ENCODE measurements around the gene SLC6A18. TPM values are rescaled to one million over a fixed set of nuclear protein-coding genes. Genes with fewer than 3 reads are reported as not detected.
A peak's percentile ranks its signal among the peaks of the same experiment; 100 is the strongest.

The SLC6A18 gene
- total and polyA plus RNA-seq, 2 of the 13 experiments (the other 11 are each of a cell fraction or from before 2014, with no cell fraction given): not detected

- peak; percentile 76 for TF ChIP-seq HOXA3 (CRISPR knock-in tag; IDR thresholded peaks at IDR 0.05)
- no peak for TF ChIP-seq ATF7 (IDR thresholded peaks at IDR 0.05)
- TF ChIP-seq ATF7 (CRISPR knock-in tag; IDR thresholded peaks at IDR 0.05): 0 out of 2 replicates have a peak, but pooled peaks have one; percentile 14
- TF ChIP-seq ZNF414 (CRISPR knock-in tag; IDR thresholded peaks at IDR 0.05): no peak
- no peak for TF ChIP-seq HNF1A (IDR thresholded peaks at IDR 0.05; ENCODE audit: low read depth)
- peak; percentile 3; the same call in 1 of the 2 replicates for TF ChIP-seq HNF1A (CRISPR knock-in tag; IDR thresholded peaks at IDR 0.05; ENCODE audit: borderline replicate concordance)
- no peak for TF ChIP-seq ZBTB10 (CRISPR knock-in tag; IDR thresholded peaks at IDR 0.05; ENCODE audit: borderline replicate concordance)
- TF ChIP-seq UBTF (CRISPR knock-in tag; IDR thresholded peaks at IDR 0.05): peak; percentile 55
- TF ChIP-seq NFIC (IDR thresholded peaks at IDR 0.05; ENCODE audit: low read length): no peak
- no peak for TF ChIP-seq CEBPZ (IDR thresholded peaks at IDR 0.05; ENCODE audit: low read length)
- TF ChIP-seq ETV5 (CRISPR knock-in tag; IDR thresholded peaks at IDR 0.05; ENCODE audit: borderline replicate concordance): no peak
- peak; percentile 54; the same call in 1 of the 2 replicates for TF ChIP-seq ZMYM3 (CRISPR knock-in tag; IDR thresholded peaks at IDR 0.05)
- 0 out of 2 replicates have a peak, but pooled peaks have one; percentile 49 for TF ChIP-seq ZBTB38 (CRISPR knock-in tag; IDR thresholded peaks at IDR 0.05)
- no peak for TF ChIP-seq NKX3-1 (CRISPR knock-in tag; IDR thresholded peaks at IDR 0.05)
Measured at GRCh38 chr5:1181451-1182359, 43.5 kb upstream of the SLC6A18 start (continued).

Measured in HepG2 (cell line).